DMS153 treated with DMSO at 0.1 percent for 48 hours (cell line): ENCODE results near the gene ZNF778.
"Not testable (repeated sequence)": the region's sequence is repeated elsewhere in the genome, so short reads cannot be mapped to it uniquely, and the experiment has no call there.

Experiments used
- DNase-seq: peaks from one replicate; lab custom pipeline; 2025; ENCODE audit not compliant: unreplicated experiment; lab: John Stamatoyannopoulos, UW

Gene ZNF778

GRCh38 chr16:89179656-89180315 is 37.7 kb upstream of the ZNF778 start:
- no peak for DNase-seq

GRCh38 chr16:89183463-89183862 is 34.0 kb upstream of the ZNF778 start:
- no peak for DNase-seq

- DNase-seq: no peak
These were observed 33.4 kb upstream of the ZNF778 start for GRCh38 chr16:89183975-89184676.

GRCh38 chr16:89184677-89184932 is 32.9 kb upstream of the ZNF778 start:
- DNase-seq: no peak

GRCh38 chr16:89184933-89185794 is 32.3 kb upstream of the ZNF778 start:
- no peak for DNase-seq

- not testable (repeated sequence) for DNase-seq
These were observed 31.5 kb upstream of the ZNF778 start for GRCh38 chr16:89185887-89186592.

- not testable (repeated sequence) for DNase-seq
These were observed 30.9 kb upstream of the ZNF778 start for GRCh38 chr16:89186593-89187031.

GRCh38 chr16:89187032-89187769 is 30.3 kb upstream of the ZNF778 start:
- no peak for DNase-seq

GRCh38 chr16:89187770-89188392 is 29.6 kb upstream of the ZNF778 start:
- no peak for DNase-seq

- DNase-seq: not testable (repeated sequence)
These were observed 28.8 kb upstream of the ZNF778 start for GRCh38 chr16:89188471-89189357.

- no peak for DNase-seq
These were observed 28.0 kb upstream of the ZNF778 start for GRCh38 chr16:89189358-89190025.

GRCh38 chr16:89190150-89190958 is 27.1 kb upstream of the ZNF778 start:
- DNase-seq: no peak

GRCh38 chr16:89191033-89191900 is 26.2 kb upstream of the ZNF778 start:
- no peak for DNase-seq

- DNase-seq: no peak
These were observed 25.7 kb upstream of the ZNF778 start for GRCh38 chr16:89191901-89192185.

- DNase-seq: peak; percentile 7
These were observed 25.1 kb upstream of the ZNF778 start for GRCh38 chr16:89192186-89192955.

GRCh38 chr16:89192956-89193575 is 24.4 kb upstream of the ZNF778 start:
- DNase-seq: peak; percentile 29
